ENCODE results near the gene ERBB3.

The ERBB3 gene

DNA sequence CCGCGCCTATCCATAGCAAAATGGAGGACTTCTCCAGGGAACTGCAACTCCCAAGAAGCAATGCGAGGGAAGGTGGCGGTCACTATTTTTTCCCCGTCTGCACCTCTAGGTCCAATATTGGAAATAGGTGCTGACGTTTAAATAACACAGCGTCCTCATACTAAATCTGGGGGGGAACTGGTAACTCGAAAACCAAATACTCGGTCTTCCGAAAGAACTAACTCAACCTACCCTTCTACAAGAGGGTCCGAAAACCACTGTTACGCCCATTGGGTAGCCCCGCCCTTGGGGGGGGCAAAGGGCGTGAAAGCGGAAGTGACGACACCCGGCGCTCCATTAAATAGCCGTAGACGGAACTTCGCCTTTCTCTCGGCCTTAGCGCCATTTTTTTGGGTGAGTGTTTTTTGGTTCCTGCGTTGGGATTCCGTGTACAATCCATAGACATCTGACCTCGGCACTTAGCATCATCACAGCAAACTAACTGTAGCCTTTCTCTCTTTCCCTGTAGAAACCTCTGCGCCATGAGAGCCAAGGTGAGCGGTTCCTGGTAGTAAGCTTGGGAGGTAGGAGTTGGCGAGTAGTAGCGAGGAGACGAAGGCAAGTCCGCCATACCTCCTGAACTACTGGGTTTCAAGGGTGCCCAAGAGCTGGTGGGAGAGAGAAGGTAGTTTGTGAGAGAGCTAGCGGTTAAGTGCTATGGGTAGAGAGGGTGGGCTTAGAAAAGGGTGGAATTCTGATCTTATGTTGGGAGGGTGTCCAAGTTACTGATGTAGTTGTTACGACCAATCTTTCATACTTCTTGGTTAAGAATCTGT lies 36.5 kb downstream of the ERBB3 start, which contains the start of gene RPL41:
RPL41 (plus strand) TSS at position 367 of the 815 bp plus-strand sequence.
- DNase-seq, result peak; percentile 98

DNA sequence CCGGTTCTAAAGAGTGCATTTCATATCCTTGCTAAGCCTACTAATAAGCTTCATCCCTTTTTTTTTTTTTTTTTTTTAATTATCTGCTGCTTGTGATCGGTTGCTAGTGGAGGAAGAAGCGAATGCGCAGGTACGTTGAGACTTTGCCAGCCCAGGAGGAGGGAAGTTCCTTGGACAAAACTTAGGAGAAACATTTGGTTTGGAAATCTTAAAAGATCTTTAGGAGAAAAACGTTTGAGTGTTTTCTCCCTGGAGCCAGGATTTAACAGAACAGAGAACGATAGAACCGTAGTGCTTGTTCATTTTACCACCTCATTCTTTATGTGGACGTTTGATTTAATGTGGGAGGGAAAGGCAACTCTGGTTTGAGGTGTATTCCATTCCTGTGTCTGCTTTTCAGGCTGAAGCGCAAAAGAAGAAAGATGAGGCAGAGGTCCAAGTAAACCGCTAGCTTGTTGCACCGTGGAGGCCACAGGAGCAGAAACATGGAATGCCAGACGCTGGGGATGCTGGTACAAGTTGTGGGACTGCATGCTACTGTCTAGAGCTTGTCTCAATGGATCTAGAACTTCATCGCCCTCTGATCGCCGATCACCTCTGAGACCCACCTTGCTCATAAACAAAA lies 37.2 kb downstream of the ERBB3 start:
- peak; percentile 50 for DNase-seq

DNA sequence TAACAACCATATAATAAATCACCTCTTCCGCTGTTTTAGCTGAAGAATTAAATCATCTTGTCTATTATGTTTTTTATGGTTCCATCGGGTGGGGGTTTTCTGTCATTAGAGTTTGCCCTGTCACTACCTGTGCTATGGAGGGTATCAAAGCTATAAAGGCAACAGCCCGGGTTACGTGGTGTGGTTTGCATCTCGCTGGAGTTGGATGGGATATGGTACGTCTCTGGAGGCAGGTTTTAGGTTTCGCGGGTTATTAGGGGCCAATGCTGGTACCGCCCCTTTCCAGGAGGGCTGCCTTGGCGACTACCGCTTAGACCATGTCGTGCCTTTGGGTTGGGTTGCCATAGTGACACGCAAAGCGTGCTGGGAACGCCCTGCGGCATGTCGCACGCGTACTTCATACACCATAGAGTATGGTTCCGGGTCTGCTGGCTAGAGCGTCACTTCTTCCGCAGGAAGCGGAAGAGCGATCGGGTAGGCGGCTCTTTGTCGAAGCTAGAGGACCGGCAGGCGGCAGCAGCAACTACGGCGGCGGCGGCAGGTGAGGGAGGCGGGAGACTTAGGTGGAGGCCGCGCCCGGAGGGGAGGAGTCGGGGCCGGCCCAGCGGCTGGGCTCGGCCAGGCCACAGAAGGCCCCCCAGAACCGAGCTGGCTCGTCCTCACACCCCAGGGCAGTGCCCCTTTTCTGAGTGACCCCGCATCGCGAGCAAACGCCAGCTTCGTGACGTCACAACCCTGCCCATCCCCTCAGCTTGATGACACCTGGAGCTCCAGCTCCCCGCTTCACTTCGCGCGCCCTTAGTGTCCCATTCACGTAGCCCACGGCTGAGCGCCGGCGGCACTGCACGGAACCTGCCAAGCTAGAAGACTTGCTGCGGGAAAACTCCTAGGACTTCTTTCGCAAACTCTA lies 38.1 kb downstream of the ERBB3 start, which contains the start of gene ZC3H10:
ZC3H10 (plus strand) TSS at position 489 of the 910 bp plus-strand sequence. CDS start 2,297 bp downstream, outside the sequence.
- DNase-seq, result peak; percentile 100

DNA sequence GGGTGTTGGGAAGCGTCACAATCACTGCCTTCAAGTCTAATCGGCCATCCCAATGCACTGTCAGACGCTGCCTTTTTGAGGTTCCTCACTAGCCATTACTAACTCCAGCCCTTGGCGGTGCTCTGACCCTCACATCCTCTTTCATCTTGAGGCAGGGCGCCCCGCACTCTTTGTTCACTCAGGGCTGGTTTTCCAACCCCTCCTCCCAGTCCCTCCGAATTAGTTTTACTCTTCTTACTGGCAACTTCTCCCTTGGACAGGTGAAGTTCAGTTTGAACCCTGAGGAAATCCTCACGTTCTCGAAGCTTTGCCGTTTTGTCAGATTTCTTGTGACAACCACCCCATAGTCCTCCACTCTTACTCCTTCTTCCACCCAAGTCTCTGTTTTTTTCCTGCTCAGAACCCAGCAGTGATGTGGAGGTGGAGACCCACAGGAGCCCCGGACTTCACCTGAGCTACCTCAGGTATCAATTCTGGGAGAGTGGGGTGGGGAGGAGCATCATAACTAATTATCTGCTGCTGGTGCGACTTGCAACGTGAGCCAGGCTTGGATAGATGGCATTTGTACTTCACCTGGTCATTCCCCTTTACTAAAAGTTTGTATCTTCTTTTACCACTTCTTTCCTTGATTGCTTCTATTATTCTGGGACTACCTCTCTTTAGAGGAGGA lies 38.9 kb downstream of the ERBB3 start:
- DNase-seq, result peak; percentile 57

DNA sequence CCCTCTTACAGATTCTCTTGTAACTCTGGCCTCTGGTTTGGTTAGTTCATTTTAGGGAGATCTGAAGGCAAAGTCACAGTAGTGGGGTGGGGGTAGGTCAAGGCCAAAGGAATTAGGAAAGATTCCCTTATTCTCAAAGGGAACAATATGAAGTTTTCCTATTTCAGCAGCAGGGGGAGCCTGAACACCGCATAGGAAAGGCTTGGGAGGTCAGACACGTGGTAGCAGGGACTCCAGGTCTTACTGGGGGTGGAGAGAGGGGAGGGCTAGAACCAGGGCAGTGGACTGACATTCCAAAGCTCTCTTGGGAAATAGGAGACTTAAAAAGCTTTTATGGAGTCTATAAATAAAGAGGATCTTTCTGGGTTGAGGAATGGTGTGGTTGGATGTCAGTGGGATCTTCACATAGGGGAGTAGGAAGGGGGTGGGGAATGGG lies 39.4 kb downstream of the ERBB3 start:
- peak; percentile 95 for DNase-seq

DNA sequence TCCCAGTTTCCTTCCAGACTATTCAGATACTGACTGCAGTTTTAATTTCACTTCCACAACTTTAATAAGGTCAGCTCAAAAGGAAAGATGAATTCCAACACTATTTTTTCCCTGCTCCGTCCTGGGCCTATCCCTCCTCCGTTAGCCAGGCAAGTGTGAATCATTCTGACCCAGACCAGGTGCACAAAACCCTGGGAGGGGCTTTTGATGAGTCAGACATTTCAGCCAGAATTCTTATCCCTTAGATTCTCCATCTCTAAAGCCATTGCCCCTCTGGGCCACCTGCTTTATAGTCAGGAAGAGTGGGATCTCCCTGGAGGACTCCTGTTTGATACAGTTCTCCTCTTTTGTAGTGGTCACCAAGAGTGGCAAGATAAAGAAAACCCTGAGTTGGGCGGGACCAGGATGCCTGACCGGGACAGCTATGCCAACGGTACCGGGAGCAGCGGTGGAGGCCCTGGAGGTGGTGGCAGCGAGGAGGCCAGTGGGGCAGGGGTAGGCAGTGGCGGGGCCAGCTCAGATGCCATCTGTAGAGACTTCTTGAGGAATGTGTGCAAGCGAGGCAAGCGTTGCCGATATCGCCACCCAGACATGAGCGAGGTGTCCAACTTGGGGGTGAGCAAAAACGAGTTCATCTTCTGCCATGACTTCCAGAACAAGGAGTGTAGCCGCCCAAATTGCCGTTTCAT lies 40.3 kb downstream of the ERBB3 start:
- DNase-seq, result no peak

DNA sequence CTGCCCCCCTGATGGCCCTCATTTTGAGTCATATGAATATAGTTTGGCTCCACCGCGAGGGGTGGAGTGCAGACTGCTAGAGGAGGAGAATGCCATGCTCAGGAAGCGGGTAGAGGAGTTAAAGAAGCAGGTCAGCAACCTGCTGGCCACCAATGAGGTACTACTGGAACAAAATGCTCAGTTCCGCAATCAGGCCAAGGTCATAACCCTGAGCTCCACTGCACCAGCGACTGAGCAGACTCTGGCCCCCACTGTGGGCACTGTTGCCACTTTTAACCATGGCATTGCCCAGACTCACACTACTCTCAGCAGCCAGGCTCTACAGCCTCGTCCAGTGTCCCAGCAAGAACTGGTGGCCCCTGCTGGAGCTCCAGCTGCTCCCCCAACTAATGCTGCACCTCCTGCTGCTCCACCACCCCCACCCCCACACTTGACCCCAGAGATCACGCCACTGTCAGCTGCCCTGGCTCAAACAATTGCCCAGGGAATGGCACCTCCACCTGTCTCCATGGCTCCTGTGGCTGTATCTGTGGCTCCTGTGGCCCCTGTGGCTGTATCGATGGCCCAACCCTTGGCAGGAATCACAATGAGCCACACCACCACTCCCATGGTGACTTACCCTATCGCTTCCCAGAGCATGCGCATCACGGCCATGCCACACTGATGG lies 41.4 kb downstream of the ERBB3 start:
- no peak for DNase-seq

DNA sequence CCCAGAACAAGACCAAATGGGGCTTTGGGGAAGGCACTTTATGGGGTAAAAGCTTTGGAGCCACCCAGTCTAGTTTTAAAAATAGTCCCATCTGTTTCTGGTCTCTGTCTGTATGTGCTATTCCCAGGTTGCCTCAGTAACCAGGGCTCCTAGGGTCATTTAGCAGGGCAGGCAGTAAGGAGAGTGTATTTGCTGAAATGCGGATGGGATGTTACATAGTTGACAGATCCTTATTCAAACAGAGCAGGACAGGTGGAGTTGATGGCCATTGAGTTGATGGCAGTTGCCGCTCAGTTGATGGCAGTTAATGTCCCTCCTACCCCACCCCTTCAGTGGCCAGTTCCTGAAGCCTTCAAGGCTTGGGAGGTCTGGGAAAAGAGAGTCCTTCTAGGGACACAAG lies 42.7 kb downstream of the ERBB3 start:
- DNase-seq, result peak; percentile 94

DNA sequence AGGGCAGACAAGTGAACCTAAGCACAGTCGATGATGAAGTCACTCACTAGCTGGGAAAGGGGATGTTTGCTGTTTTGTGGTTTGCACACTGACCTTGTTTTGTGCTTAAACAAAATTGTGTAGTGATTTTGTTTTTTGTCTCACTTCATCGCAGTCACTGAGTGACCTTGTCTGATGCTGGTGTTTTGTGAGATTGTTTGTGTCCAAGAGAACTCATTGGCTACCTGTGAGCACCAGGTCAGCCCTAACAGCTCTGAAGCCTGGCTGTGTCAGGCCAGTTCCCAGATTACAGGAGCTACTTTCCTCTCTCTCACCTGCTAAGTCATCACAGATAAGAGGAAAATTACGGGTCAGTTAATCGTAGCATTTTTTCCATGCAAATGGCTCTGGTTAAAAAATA lies 44.2 kb downstream of the ERBB3 start:
- DNase-seq, result no peak

DNA sequence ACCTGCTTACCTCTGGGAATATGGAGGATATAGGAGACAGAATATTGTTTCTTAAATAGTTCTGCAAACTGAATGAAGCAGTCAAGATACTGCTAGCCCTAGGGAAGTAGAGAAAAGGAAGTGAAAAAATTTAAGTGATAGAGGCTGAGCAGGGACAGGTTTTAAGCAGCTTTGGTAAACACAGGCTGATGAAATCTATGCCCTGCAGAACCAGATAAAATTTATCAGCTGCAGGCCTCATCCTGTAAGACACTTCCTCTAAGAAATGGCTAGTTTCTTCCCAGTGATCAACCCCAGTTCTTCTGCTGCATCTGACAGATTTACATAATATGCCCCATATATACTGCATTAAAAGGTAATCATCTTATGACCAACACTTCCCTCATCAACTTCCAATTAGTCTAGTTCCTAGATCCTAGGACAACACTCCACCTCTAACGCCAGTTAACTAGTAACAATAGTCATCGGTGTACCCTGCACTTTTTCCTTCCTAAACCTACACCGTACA lies 46.8 kb downstream of the ERBB3 start:
- no peak for DNase-seq

DNA sequence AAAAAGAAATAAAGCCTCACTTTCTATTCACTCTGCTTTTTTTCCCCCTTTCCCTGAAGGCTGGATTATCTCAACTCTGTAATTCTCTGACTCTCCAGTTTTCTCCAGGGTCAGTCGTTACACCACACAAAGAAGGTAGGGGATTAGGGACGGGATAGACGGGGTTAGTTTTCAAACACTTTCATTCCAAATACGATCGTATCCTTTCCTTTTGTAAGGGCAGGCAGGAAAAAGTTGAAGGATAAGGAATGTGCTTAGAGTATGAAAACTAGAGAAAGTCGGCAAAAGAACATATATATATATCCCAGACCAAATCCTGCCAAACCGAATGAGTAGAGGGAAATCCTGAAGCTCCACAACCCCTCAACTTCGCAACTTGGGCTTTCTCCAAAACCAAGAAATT lies 47.5 kb downstream of the ERBB3 start:
- no peak for DNase-seq

DNA sequence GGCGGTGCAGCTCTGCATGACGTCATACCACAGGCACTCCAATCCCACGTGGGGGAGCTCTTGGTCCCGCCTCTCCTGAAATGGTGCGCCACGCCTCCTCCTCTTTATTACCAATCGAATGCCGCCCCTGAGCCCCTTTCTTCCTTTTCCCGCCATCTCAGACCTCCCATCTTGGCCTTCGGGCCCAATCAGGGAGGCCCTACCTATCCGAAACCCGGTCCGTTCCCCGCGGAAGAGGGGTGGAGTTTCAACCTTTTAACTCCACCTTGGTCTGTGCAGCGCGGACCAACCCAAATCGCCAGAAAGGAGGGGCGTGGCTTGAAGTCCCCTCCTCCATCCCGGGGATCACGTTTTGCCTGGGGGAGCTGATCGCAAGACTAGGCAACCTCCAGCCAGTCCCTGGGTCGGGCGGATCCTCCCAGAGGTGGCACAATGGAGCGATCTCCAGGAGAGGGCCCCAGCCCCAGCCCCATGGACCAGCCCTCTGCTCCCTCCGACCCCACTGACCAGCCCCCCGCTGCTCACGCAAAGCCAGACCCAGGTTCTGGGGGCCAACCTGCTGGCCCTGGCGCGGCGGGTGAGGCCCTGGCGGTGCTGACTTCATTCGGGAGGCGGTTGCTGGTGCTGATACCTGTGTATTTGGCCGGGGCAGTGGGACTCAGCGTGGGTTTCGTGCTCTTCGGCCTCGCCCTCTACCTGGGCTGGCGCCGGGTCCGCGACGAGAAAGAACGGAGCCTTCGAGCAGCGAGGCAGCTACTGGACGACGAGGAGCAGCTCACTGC lies 48.1 kb downstream of the ERBB3 start, which contains the start of gene ESYT1:
ESYT1 (plus strand) TSS at position 380 of the 782 bp plus-strand sequence; CDS start at position 433, 53 bp downstream.
- peak; percentile 100 for DNase-seq

DNA sequence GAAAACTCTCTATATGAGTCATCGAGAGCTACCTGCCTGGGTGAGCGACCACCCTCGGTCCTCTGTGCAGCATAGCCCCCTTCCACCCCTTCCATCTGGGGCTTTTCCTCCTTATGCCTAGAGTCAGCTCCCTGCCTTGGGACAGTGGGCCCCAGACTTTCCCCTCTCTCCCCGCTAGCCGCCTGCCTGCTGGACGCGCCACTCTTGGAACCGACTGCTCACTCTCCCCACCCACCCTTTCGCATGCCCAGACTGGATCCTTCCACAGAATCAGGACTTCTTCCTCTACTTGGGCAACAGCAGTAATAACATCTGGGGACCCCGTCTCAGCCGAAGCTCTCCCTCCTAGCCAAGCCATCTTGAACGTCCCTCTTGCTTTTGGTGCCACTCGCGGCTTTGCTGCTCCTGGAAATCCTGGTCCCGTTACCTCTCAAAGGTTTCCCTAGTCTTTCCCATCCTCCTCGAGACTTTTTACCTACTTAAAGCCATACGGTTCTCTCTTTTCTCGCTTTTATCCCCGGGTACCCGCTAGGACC lies 48.8 kb downstream of the ERBB3 start:
- DNase-seq, result no peak

DNA sequence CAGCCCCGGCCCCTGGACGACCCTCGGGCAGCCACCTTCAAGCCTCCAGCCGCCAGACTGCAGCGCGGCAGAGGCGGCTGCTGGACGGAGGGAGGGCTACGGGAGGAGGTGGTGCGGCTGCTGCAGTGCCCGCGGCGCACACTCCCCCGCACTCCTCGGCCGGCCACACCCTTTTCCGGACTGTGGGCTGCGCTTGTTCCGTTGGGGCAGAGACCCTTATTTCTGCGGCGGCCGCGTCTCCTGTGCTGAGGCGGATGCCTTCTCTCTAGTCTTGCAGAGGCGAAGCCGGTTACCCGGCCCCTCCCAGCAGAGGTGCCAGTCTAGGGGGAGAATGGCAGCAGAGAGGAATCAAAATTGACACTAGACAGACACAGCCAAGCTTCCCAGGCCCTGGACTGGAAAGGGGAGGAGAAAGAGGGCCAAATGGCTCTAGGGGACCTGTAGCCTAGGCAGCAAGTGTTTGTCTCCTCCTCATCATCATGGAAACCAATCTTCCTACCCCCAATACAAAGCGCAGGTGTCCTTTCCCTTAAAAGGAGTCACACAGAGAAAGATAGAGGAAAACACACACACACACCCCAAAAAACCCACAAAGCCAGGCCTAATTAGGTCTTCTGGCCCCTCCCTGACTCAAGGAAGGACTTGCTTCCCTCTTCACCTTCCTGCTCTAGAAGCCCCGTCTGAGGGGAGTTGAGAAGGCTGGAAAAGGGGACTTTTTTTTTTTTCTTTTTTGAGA lies 49.4 kb downstream of the ERBB3 start:
- DNase-seq, result peak; percentile 54

DNA sequence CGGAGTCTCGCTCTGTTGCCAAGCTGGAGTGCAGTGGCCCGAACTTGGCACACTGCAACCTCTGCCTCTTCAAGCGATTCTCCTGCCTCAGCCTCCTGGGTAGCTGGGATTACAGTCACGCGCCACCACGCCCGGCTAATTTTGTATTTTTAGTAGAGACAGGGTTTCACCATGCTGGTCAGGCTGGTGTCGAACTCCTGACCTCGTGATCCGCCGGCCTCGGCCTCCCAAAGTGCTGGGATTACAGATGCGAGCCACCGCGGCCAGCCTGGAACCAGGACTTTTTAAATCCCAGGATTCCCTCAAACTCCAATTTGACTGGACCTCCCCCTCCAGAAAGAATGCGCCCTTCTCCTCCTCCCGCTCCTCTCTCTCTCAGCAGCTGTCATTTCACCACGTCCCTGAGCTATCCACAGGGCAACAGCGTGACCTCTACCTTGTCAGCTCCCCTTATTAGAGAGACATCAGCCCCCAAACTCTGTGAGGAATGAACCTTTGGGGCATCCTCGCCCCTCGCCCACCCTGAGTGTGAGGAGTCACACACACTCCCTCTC lies 50.1 kb downstream of the ERBB3 start:
- no peak for DNase-seq

DNA sequence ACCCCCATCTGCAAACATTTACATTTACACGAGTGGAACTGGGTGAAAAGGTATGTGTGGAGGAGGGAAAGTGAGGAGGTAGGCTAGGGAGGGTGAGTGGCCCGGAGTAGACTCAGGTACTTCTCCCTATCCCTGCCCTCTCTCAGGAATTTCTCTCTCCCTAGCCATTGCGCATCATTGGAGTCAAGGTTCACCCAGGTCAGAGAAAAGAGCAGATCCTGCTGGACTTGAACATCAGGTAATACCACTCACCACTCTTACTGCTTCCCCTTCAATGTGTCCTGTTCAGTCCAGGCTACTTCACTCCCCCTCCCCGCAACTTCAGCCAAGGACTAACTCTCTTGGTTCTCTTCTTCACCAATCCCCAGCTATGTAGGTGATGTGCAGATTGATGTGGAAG lies 50.9 kb downstream of the ERBB3 start:
- DNase-seq, result no peak

DNA sequence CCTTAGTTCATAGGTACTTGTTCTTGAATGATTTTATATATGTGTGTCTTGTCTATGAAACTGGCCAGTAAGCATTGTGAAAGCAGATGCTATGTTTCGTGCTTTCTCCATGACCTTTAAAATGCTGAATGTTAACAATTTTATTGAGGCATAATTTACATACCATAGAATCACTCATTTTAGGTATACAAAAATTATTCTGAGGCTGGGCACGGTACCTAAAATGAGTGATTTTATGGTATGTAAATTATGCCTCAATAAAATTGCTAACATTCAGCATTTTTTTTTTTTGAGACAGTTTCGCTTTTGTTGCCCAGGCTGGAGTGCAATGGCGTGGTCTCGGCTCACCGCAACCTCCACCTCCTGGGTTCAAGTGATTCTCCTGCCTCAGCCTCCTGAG lies 54.9 kb downstream of the ERBB3 start:
- DNase-seq, result no peak

DNA sequence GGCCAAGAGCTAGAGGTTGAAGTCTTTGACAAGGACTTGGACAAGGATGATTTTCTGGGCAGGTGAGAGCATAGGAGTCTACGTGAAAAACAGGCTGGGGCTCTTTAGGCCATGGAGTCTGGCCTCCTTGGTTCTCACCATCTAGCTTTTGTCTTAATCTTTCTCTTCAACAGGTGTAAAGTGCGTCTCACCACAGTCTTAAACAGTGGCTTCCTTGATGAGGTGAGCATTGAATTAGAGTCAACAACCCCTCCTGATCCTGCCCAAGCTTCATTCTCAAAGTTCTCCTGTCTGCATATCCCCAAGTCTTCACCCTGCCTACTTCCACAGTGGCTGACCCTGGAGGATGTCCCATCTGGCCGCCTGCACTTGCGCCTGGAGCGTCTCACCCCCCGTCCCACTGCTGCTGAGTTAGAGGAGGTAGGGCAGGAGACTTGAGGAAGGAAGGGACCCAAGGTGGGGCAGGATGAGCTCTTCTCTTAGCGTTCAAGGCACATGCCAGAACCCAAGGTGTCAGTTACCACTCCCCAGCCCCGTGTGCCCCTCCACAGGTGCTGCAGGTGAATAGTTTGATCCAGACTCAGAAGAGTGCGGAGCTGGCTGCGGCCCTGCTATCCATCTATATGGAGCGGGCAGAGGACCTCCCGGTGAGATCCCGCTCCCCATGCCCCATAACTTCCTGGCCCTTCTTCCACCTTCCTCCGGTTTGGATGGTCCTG lies 58.0 kb downstream of the ERBB3 start:
- DNase-seq, result no peak

Measured in DMS53 (cell line).